Fibroblast of villous mesenchyme (primary cell): ENCODE measurements around the gene CNST. TPM values are rescaled to one million over a fixed set of nuclear protein-coding genes. Genes with fewer than 3 reads are reported as not detected.
A peak's percentile ranks its signal among the peaks of the same experiment; 100 is the strongest.

ENCODE experiments used
- DNase-seq: peaks from one replicate; pipeline ENCODE4 v3.0.0-alpha.2; 2010; ENCODE audit warnings: low read depth
- H3K4me3 ChIP-seq: 2 replicates; pipeline ENCODE4 v1.5.1; 2011; ENCODE audit warnings: low read depth, mild to moderate bottlenecking, low read length
- CTCF ChIP-seq: IDR thresholded peaks from 2 replicates; pipeline ENCODE4 v1.5.1; 2012; ENCODE audit warnings: low read depth, mild to moderate bottlenecking, low read length; ENCODE audit not compliant: insufficient read depth
- total RNA-seq: library from RNA; depleted of rRNA; stranded (reverse); fragments of >200 nt; gene quantifications from 2 replicates; pipeline ENCODE4 v1.2.3, GENCODE V29; 2012

The CNST gene
- total RNA-seq, 1 donor: 44.0 TPM

GRCh38 chr1:246680190-246680589, 113.9 kb downstream of the CNST start:
- no peak for DNase-seq
- H3K4me3 ChIP-seq: no peak overlapping the region
- no peak for TF ChIP-seq CTCF

GRCh38 chr1:246680696-246681130, 114.5 kb downstream of the CNST start:
- no peak for TF ChIP-seq CTCF
- no peak for DNase-seq
- no peak overlapping the region for H3K4me3 ChIP-seq

DNA sequence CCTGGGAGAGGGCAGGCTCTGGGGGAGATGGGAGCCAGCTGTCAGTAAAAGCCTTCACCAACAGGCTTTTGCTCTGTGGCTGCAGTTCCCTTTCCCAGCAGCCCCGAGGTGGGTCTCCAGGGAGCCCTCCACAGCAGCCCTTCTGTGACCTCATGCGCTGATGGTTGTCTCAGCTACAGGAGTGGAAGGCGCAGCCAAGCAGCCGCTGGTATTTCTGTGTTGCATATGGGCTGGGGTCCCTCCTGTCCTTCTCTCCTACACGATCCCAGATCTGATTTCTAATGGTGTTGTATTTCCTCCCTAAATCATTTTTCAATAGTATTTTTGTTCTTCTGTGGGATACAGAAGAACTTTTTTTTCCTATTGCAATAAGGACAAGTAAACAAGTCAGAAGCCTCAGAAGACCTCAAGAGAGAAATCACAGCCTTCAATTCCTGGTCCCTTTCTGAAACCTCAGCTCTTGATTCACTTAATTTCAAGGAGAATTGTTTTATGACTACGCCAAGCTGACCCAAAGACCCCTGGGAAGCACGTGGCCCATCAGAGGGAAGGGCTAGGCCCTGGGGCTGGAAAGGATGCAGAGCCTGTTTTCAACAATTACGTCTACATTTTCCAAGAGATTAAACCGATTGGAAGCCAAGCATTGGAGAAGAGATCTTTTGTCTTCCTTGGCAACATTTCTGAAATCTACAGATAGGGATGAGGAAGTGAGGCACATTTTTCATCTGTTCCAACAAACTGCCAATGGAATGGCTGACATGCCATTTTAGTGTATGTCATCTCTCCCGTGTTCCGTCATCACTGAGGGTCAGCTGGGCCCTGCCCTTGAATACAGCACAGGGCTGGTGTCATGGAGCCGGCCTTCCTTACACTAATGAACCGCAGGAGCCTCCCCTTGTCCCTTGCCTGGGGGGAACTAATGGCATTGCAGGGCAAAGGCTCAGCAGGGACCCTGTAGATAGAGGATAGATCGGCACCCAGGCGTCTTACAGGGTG, 115.9 kb downstream of the CNST start:
- DNase-seq: no peak
- TF ChIP-seq CTCF: no peak
- no peak overlapping the region for H3K4me3 ChIP-seq

GRCh38 chr1:246683521-246683920, 117.3 kb downstream of the CNST start:
- no peak for TF ChIP-seq CTCF
- DNase-seq: no peak

DNA sequence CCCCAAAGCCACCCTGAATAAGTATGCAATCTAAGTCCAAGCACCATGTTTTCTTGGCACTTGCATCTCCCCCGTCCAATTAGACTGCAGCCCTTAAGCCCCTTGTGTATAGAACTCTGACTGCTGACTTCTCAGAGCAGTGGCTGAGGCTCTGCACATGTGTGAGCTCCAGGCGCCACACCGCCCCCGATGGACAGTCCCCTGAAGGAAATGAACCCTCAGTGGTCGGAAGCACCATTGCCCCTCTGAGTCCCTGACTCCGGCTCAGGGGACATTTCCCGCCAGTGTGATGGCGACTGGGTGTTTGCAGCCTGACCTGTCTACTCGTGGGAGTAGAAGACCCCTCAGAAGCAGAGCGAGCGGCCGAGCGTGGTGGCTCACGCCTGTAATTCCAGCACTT, 120.7 kb downstream of the CNST start:
- TF ChIP-seq CTCF: no peak
- DNase-seq: no peak
- H3K4me3 ChIP-seq: no peak overlapping the region

More at GRCh38 chr1:246683521-246683920, 117.3 kb downstream of the CNST start:
- no peak overlapping the region for H3K4me3 ChIP-seq

- TF ChIP-seq CTCF: peak; percentile 88
- H3K4me3 ChIP-seq: peak overlapping the region; percentile 36
- peak; percentile 74 for DNase-seq
These were observed 123.3 kb downstream of the CNST start for GRCh38 chr1:246689409-246690008.
